GM21390 (cell line): ENCODE results near the gene MAPK4.

Source experiments
- ATAC-seq: cut with Tn5 transposase; IDR thresholded peaks from one replicate; pipeline ENCODE4 v1.9.1; 2021; ENCODE audit not compliant: unreplicated experiment

The MAPK4 gene

GRCh38 chr18:50622865-50623393 lies 63.0 kb downstream of the MAPK4 start:
- ATAC-seq = no peak

GRCh38 chr18:50623694-50624352 lies 63.9 kb downstream of the MAPK4 start:
- ATAC-seq = no peak

GRCh38 chr18:50624981-50625380 lies 65.1 kb downstream of the MAPK4 start:
- ATAC-seq = no peak

- ATAC-seq = no peak
Measured at GRCh38 chr18:50626317-50626716, 66.4 kb downstream of the MAPK4 start.

- no peak for ATAC-seq
Measured at GRCh38 chr18:50627594-50628532, 68.0 kb downstream of the MAPK4 start.

- ATAC-seq = no peak
Measured at GRCh38 chr18:50628533-50628905, 68.6 kb downstream of the MAPK4 start.

GRCh38 chr18:50629148-50629631 lies 69.3 kb downstream of the MAPK4 start:
- no peak for ATAC-seq

- ATAC-seq = no peak
Measured at GRCh38 chr18:50630895-50631294, 71.0 kb downstream of the MAPK4 start.

GRCh38 chr18:50632895-50633515 lies 73.1 kb downstream of the MAPK4 start:
- no peak for ATAC-seq

- ATAC-seq = no peak
Measured at GRCh38 chr18:50633992-50634391, 74.1 kb downstream of the MAPK4 start.

GRCh38 chr18:50636366-50637057 lies 76.6 kb downstream of the MAPK4 start:
- ATAC-seq = no peak

GRCh38 chr18:50638016-50638883 lies 78.4 kb downstream of the MAPK4 start:
- ATAC-seq = no peak

GRCh38 chr18:50638884-50639420 lies 79.1 kb downstream of the MAPK4 start:
- ATAC-seq = no peak

- ATAC-seq = no peak
Measured at GRCh38 chr18:50639711-50640110, 79.8 kb downstream of the MAPK4 start.

- no peak for ATAC-seq
Measured at GRCh38 chr18:50642439-50642838, 82.6 kb downstream of the MAPK4 start.

GRCh38 chr18:50644146-50644545 lies 84.3 kb downstream of the MAPK4 start:
- no peak for ATAC-seq

- ATAC-seq = no peak
Measured at GRCh38 chr18:50644807-50645206, 84.9 kb downstream of the MAPK4 start.

GRCh38 chr18:50647237-50647636 lies 87.3 kb downstream of the MAPK4 start:
- ATAC-seq = no peak

- ATAC-seq = no peak
Measured at GRCh38 chr18:50647792-50648191, 87.9 kb downstream of the MAPK4 start.

- ATAC-seq = no peak
Measured at GRCh38 chr18:50649821-50650220, 89.9 kb downstream of the MAPK4 start.
